HG03135 (cell line): Measurements from ENCODE around the gene NBEA.

Source experiments
- ATAC-seq: cut with Tn5 transposase; IDR thresholded peaks from one replicate; pipeline ENCODE4 v1.9.1; 2021; ENCODE audit warnings: mild to moderate bottlenecking, moderate library complexity; ENCODE audit not compliant: unreplicated experiment

NBEA gene

GRCh38 chr13:35557475-35557874 is 615.4 kb downstream of the NBEA start:
- no peak for ATAC-seq

- no peak for ATAC-seq
Observed at GRCh38 chr13:35561540-35561939, 619.5 kb downstream of the NBEA start.

GRCh38 chr13:35565273-35565672 is 623.2 kb downstream of the NBEA start:
- ATAC-seq: no peak

- ATAC-seq: no peak
Observed at GRCh38 chr13:35566340-35566739, 624.3 kb downstream of the NBEA start.

GRCh38 chr13:35567406-35567980 is 625.4 kb downstream of the NBEA start:
- ATAC-seq: no peak

- ATAC-seq: no peak
Observed at GRCh38 chr13:35573639-35574038, 631.6 kb downstream of the NBEA start.

- no peak for ATAC-seq
Observed at GRCh38 chr13:35592457-35592856, 650.4 kb downstream of the NBEA start.

- ATAC-seq: no peak
Observed at GRCh38 chr13:35593651-35594050, 651.6 kb downstream of the NBEA start.

GRCh38 chr13:35594096-35594495 is 652.0 kb downstream of the NBEA start:
- ATAC-seq: no peak

GRCh38 chr13:35595181-35595580 is 653.1 kb downstream of the NBEA start:
- no peak for ATAC-seq

GRCh38 chr13:35596321-35597030 is 654.4 kb downstream of the NBEA start:
- ATAC-seq: no peak

- no peak for ATAC-seq
Observed at GRCh38 chr13:35597451-35597850, 655.4 kb downstream of the NBEA start.

GRCh38 chr13:35598233-35598632 is 656.2 kb downstream of the NBEA start:
- no peak for ATAC-seq

- ATAC-seq: no peak
Observed at GRCh38 chr13:35598790-35599369, 656.8 kb downstream of the NBEA start.

- no peak for ATAC-seq
Observed at GRCh38 chr13:35599384-35599783, 657.3 kb downstream of the NBEA start.

GRCh38 chr13:35600137-35600536 is 658.1 kb downstream of the NBEA start:
- ATAC-seq: no peak

- ATAC-seq: no peak
Observed at GRCh38 chr13:35603593-35604285, 661.7 kb downstream of the NBEA start.

- ATAC-seq: no peak
Observed at GRCh38 chr13:35614666-35615065, 672.6 kb downstream of the NBEA start.

GRCh38 chr13:35617420-35617819 is 675.4 kb downstream of the NBEA start:
- no peak for ATAC-seq

- ATAC-seq: no peak
Observed at GRCh38 chr13:35618565-35619083, 676.6 kb downstream of the NBEA start.

GRCh38 chr13:35621989-35622388 is 679.9 kb downstream of the NBEA start:
- ATAC-seq: no peak

- no peak for ATAC-seq
Observed at GRCh38 chr13:35629026-35629425, 687.0 kb downstream of the NBEA start.
